Activated T-helper 2 cell treated with anti-CD3 and anti-CD28 coated beads, Interferon-gamma antibody, Interleukin-2, Interleukin-4, amounts not matched to agents 10 μg/mL and 5 μg/mL and 100 μg/mL, durations not matched to agents 14 hours and 24 hours and 36 hours (primary cell): ENCODE measurements around the gene NFIX. TPM values are rescaled to one million over a fixed set of nuclear protein-coding genes. Genes with fewer than 3 reads are reported as not detected.

Experiments used
- DNase-seq: peaks from one replicate; pipeline ENCODE4 v3.0.0; 2021; ENCODE audit warnings: low spot score
- H3K27ac Mint-ChIP-seq: one replicate; pipeline ENCODE4 v1.8.0; 2021; ENCODE audit warnings: mixed read lengths
- H3K27me3 Mint-ChIP-seq: one replicate; pipeline ENCODE4 v1.8.0; 2021; ENCODE audit warnings: low read depth, mixed read lengths
- H3K36me3 Mint-ChIP-seq: one replicate; pipeline ENCODE4 v1.8.0; 2021; ENCODE audit warnings: low read depth, mixed read lengths
- H3K4me1 Mint-ChIP-seq: one replicate; pipeline ENCODE4 v1.8.0; 2021; ENCODE audit warnings: low read depth, mixed read lengths
- H3K4me3 Mint-ChIP-seq: one replicate; pipeline ENCODE4 v1.8.0; 2021; ENCODE audit warnings: low read depth, mild to moderate bottlenecking, moderate library complexity, mixed read lengths
- H3K9me3 Mint-ChIP-seq: one replicate; pipeline ENCODE4 v1.8.0; 2021; ENCODE audit warnings: mixed read lengths
- intact Hi-C: fragments of 100-400 bp; cut with micrococcal nuclease; formaldehyde crosslinking; loops from one replicate; pipeline ENCODE4 v1.15.1; 2023
- total RNA-seq: library from RNA; stranded (reverse); gene quantifications from 2 replicates; pipeline ENCODE4 v1.2.3, GENCODE V29; 2022

The NFIX gene
- total RNA-seq, 1 donor from 2014 or later: 2.7 TPM

DNA sequence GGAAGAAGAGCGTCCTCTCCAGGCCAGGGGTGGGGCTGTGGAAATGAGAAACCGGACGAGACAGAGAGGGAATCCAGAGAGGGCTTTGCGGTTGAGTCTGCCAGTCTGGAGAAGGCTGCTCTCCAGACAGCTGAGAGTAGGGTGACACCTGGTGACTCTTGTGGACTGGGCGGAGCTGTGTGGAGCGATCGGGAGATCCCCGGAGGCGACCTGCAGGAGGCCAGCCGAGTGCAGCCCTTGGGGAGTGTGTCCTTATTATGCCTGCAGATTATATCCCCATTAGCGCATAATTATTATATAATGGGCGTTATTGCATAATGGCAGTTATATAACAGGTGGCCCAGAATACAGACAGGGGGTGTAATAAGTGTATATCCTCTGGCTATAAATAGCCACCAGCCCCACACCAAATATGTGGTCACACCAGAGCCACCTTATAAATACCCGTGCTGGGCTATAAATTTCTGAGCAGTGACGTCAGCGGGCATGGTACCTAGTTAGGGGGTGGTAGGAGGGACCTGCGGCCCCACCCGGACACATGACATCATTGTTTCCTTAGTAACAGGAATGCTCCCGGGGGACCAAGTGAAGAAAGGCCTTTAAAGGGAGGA is 41.2 kb downstream of the NFIX start:
- Mint-ChIP-seq H3K9me3 (no peaks in the 10 kb centered on the region), H3K27ac (no peak overlapping the region), H3K36me3 (no peaks in the 10 kb centered on the region), H3K27me3 (peaks cover 2% of the 10 kb centered on the region), H3K4me1 (peaks cover 4% of the 10 kb centered on the region), H3K4me3 (no peak overlapping the region)
- intact Hi-C loops: no loop called here
- DNase-seq: no peak

GRCh38 chr19:13037161-13037560 is 41.9 kb downstream of the NFIX start:
- H3K4me3 Mint-ChIP-seq: no peak overlapping the region
- DNase-seq: no peak
- H3K27ac Mint-ChIP-seq: no peak overlapping the region
- H3K9me3 Mint-ChIP-seq: no peaks in the 10 kb centered on the region
- intact Hi-C loops: no loop called here
- H3K4me1 Mint-ChIP-seq: peaks cover 4% of the 10 kb centered on the region
- no peaks in the 10 kb centered on the region for H3K36me3 Mint-ChIP-seq
- peaks cover 2% of the 10 kb centered on the region for H3K27me3 Mint-ChIP-seq

DNA sequence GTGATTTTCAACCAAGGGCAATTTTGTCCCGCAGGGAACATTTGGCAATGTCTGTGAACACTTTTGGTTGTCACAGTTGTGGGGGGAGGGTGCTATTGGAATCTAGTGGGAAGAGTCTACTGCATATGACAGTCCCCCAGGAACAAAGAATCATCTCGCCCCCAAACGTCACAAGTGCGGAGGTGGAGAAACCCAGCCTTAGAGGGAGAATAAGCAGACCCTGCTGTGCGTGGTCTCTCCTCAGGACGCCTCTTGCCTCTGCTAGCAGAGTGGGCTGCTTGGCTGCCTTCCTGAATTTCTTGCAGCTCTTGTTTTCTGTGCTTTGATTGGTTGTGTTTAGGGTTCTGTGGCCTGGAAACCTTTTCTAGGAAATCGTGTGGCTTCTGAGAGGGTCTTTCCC is 42.5 kb downstream of the NFIX start:
- no peaks in the 10 kb centered on the region for H3K9me3 Mint-ChIP-seq
- no peak overlapping the region for H3K4me3 Mint-ChIP-seq
- intact Hi-C loops: no loop called here
- DNase-seq: no peak
- peaks cover 4% of the 10 kb centered on the region for H3K4me1 Mint-ChIP-seq
- peaks cover 2% of the 10 kb centered on the region for H3K27me3 Mint-ChIP-seq
- no peaks in the 10 kb centered on the region for H3K36me3 Mint-ChIP-seq
- no peak overlapping the region for H3K27ac Mint-ChIP-seq

DNA sequence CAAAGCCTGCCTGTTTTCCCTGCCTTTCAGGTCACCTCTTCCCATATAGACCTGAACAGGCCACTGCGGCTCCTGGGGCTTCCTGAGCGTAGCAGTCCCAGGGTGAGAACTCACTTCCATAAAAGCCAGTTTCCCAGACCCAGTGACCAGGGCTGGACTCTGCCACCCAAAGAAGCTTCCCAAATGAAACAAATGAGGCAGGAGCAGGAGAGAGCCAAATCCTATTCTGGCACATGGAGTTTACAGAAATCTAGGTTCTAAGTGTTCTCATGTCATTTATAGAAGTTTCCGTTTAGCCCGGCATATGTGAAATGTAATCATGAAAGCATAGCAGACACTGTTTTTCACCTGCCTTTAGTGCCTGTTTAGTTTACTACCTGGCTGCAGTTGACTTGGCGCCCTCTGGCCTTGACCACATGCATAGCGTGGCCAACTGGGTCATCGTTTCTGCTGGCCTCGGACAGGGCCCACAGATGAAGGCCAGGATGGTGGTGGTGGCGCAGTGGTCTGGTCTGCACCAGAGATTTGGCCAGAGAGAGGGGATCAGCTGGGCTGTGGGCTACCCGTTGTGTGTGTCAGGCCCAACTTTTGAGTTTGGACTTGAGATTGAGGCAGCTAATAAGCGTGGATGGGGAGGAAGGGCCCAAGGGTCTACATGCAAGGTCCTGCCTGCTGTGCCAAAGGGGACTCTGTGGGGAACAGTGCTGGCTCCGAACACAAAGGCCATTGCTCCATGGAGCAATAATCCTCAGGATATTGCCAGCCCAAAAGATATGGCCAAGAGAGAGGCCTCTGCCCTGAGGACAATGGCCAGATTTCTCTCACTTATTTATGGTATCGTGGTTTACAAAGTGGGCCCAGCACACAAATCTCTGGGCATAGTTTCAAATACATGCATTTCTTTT is 43.3 kb downstream of the NFIX start:
- intact Hi-C loops: no loop called here
- Mint-ChIP-seq H3K27me3 (peaks cover 2% of the 10 kb centered on the region), H3K4me3 (no peak overlapping the region), H3K4me1 (peaks cover 8% of the 10 kb centered on the region), H3K27ac (no peak overlapping the region), H3K9me3 (no peaks in the 10 kb centered on the region), H3K36me3 (no peaks in the 10 kb centered on the region)
- no peak for DNase-seq

DNA sequence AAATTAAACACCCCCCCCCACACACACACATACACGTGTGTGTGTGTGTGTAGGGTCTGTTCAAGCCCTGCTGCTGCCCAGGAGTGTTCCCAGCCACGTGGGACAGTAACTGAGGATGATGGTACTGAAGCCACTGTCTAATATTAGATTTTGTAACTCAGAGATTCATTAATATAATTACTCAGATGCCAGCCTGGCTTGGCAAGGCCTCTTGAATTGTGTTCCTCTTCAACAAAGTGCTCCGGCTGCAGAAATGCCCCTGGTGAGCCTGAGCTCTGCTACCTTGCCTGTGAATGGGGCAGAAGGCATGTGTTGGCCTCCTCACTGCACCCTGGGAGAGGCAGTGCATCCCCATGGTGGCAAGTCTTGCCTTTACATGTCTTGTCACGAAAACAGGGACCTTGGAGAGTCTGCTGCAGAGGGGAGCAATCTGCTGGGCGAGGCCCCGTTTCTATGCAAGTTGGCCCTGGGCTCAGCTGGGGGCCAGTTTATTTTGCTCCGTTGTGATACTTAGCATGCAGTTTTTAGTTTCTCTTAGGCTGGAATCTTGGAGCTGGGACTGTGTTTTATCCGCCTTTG is 44.0 kb downstream of the NFIX start:
- no peaks in the 10 kb centered on the region for H3K9me3 Mint-ChIP-seq
- intact Hi-C loops: no loop called here
- no peak overlapping the region for H3K4me3 Mint-ChIP-seq
- no peaks in the 10 kb centered on the region for H3K36me3 Mint-ChIP-seq
- no peak for DNase-seq
- H3K4me1 Mint-ChIP-seq: peaks cover 13% of the 10 kb centered on the region
- peaks cover 2% of the 10 kb centered on the region for H3K27me3 Mint-ChIP-seq
- H3K27ac Mint-ChIP-seq: no peak overlapping the region

GRCh38 chr19:13040232-13040947 is 45.1 kb downstream of the NFIX start:
- H3K4me3 Mint-ChIP-seq: no peak overlapping the region
- H3K27ac Mint-ChIP-seq: no peak overlapping the region

DNA sequence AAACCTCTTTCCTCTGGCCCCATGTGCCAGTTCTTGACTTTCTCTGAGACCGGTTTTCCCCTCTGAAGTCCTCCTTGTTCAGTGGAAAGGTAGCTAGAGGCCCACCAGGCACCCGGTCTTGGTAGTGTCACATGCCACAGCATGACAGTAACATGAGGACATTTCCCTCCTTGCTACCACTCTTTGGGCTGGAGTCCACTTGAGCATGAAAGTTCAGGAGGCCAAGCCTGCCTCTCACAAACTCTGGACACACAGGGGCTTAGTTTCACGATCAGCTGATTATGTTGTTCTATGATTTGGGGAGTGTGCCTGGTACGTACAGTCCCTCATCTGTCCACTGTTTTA is 45.6 kb downstream of the NFIX start:
- H3K4me1 Mint-ChIP-seq: peaks cover 19% of the 10 kb centered on the region
- H3K27ac Mint-ChIP-seq: no peak overlapping the region
- H3K9me3 Mint-ChIP-seq: no peaks in the 10 kb centered on the region
- no peak overlapping the region for H3K4me3 Mint-ChIP-seq
- intact Hi-C loops: no loop called here
- H3K36me3 Mint-ChIP-seq: no peaks in the 10 kb centered on the region
- DNase-seq: no peak
- H3K27me3 Mint-ChIP-seq: peaks cover 2% of the 10 kb centered on the region

More at GRCh38 chr19:13040232-13040947, 45.1 kb downstream of the NFIX start:
- intact Hi-C loops: no loop called here
- no peak for DNase-seq
- H3K27me3 Mint-ChIP-seq: peaks cover 2% of the 10 kb centered on the region
- H3K4me1 Mint-ChIP-seq: peaks cover 19% of the 10 kb centered on the region
- no peaks in the 10 kb centered on the region for H3K9me3 Mint-ChIP-seq
- no peaks in the 10 kb centered on the region for H3K36me3 Mint-ChIP-seq

- peaks cover 3% of the 10 kb centered on the region for H3K27me3 Mint-ChIP-seq
- H3K27ac Mint-ChIP-seq: no peak overlapping the region
- intact Hi-C loops: no loop called here
- H3K4me1 Mint-ChIP-seq: peaks cover 14% of the 10 kb centered on the region
- H3K4me3 Mint-ChIP-seq: no peak overlapping the region
- no peaks in the 10 kb centered on the region for H3K36me3 Mint-ChIP-seq
- H3K9me3 Mint-ChIP-seq: no peaks in the 10 kb centered on the region
- DNase-seq: no peak
Measured at GRCh38 chr19:13042443-13043130, 47.3 kb downstream of the NFIX start.

- no peak for DNase-seq
- H3K9me3 Mint-ChIP-seq: no peaks in the 10 kb centered on the region
- peaks cover 14% of the 10 kb centered on the region for H3K4me1 Mint-ChIP-seq
- intact Hi-C loops: no loop called here
- no peak overlapping the region for H3K27ac Mint-ChIP-seq
- H3K27me3 Mint-ChIP-seq: peaks cover 3% of the 10 kb centered on the region
- H3K36me3 Mint-ChIP-seq: no peaks in the 10 kb centered on the region
- H3K4me3 Mint-ChIP-seq: no peak overlapping the region
Measured at GRCh38 chr19:13043285-13043684, 48.0 kb downstream of the NFIX start.

DNA sequence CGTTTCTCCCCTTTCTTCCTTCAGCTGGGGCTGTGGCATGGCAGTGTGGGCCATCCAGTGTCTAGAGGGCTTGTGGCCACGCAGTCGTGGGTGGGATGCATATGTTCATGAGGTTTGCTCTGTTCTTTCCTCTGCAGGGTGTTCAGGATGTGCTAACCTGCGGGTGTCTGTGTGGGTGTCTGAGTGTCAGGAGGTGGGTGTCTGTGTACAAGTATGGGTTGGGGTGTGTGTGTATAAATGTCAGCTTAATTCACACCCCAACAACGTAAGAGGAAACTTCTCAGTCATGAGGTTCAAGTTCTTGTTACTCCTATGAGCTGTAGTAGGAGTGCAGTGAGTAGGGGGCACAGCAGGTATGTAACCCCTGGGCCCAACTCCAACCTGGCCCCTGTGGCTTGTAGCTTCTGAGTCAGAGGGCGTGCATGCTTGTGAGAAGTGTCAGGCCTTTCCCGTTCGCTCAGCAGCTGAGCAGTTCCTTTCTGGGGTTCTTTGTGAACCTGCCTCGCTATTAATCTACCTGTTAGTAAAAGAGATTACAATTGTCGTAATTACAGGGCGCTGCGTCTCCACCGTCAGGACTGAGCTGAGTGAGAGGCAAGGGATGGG is 49.1 kb downstream of the NFIX start:
- no peaks in the 10 kb centered on the region for H3K9me3 Mint-ChIP-seq
- DNase-seq: no peak
- H3K36me3 Mint-ChIP-seq: no peaks in the 10 kb centered on the region
- intact Hi-C loops: no loop called here
- no peak overlapping the region for H3K27ac Mint-ChIP-seq
- no peak overlapping the region for H3K4me3 Mint-ChIP-seq
- H3K27me3 Mint-ChIP-seq: peaks cover 3% of the 10 kb centered on the region
- peaks cover 14% of the 10 kb centered on the region for H3K4me1 Mint-ChIP-seq

DNA sequence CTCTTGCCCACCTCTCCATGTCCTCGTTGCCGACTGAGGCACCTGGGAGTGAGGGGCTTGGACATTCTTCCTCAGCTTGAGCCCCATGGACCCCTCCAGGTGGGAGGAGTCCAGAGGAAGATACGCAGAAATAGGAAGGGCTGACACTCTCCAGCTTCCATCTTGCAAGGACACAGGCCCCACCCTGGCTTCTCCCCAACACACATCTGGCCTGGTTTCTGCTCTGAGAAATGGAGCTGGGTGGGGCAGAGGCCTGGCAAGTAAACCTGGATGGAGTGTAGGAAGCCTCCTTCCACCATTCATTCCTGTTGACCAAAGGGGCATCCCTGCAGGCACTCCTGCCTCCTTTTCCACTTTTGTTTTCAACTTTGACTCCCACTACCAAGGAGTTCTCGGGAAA is 50.5 kb downstream of the NFIX start:
- Mint-ChIP-seq H3K27ac (no peak overlapping the region), H3K36me3 (no peaks in the 10 kb centered on the region), H3K9me3 (no peaks in the 10 kb centered on the region), H3K4me3 (no peak overlapping the region), H3K4me1 (peaks cover 14% of the 10 kb centered on the region), H3K27me3 (peaks cover 5% of the 10 kb centered on the region)
- intact Hi-C loops: no loop called here
- DNase-seq: no peak

- Mint-ChIP-seq H3K9me3 (no peaks in the 10 kb centered on the region), H3K4me1 (peaks cover 20% of the 10 kb centered on the region), H3K4me3 (no peak overlapping the region), H3K36me3 (no peaks in the 10 kb centered on the region), H3K27ac (no peak overlapping the region), H3K27me3 (peaks cover 12% of the 10 kb centered on the region)
- intact Hi-C loops: no loop called here
- DNase-seq: no peak
Measured at GRCh38 chr19:13047374-13047773, 52.1 kb downstream of the NFIX start.
